Stomach (tissue), 9 donors: ENCODE measurements around the gene EPB41L2. TPM values are rescaled to one million over a fixed set of nuclear protein-coding genes. Genes with fewer than 3 reads are reported as not detected.
A peak's percentile ranks its signal among the peaks of the same experiment; 100 is the strongest.

Source experiments
- DNase-seq, 2 donors: peaks; one replicate each; pipeline versions ENCODE4 v3.0.0 to v3.0.0-alpha.2; 2013 to 2019
- H3K27ac ChIP-seq, 5 donors: fragments of 200-600 bp in 4 of 5; sonication (generic) in 4 of 5; one replicate each; pipeline ENCODE4 v1.5.1; 2013 to 2019; ENCODE audit warnings: mild to moderate bottlenecking in 1 of 5, moderate library complexity in 1 of 5
- H3K27me3 ChIP-seq, 3 donors: fragments of 200-600 bp; sonication (generic); one replicate each; pipeline ENCODE4 v1.5.1; 2017 to 2019; ENCODE audit warnings: mixed run types in 1 of 3
- H3K36me3 ChIP-seq, 4 donors: fragments of 200-600 bp; sonication (generic); 1 replicate in 3 of 4; 2 replicates in 1 of 4; pipeline ENCODE4 v1.5.1; 2016 to 2019
- H3K4me1 ChIP-seq, 4 donors: fragments of 200-600 bp; sonication (generic); one replicate each; pipeline ENCODE4 v1.5.1; 2016 to 2019
- H3K4me3 ChIP-seq, 4 donors: fragments of 200-600 bp; sonication (generic) in 3 of 4; one replicate each; pipeline ENCODE4 v1.5.1; 2016 to 2019; ENCODE audit warnings: mild to moderate bottlenecking in 1 of 4
- H3K9me3 ChIP-seq, 4 donors: fragments of 200-600 bp; sonication (generic); one replicate each; pipeline ENCODE4 v1.5.1; 2016 to 2019
- CTCF ChIP-seq, 7 experiments: fragments of 450-650 bp in 4 of 7; fragments of 200-600 bp in 3 of 7; sonication (generic) in 3 of 7; IDR thresholded peaks; one replicate each; pipeline ENCODE4 v1.5.1; 2016 to 2019; ENCODE audit warnings: antibody characterized with exemption in 7 of 7, control low read depth in 2 of 7, mild to moderate bottlenecking in 1 of 7
- EP300 ChIP-seq: sonication (generic); formaldehyde crosslinking; IDR thresholded peaks from one replicate; pipeline ENCODE4 v1.6.1; 2017; ENCODE audit warnings: antibody characterized with exemption
- POLR2A ChIP-seq, 4 donors: fragments of 450-650 bp; IDR thresholded peaks; one replicate each; pipeline ENCODE4 v1.6.1; 2016; ENCODE audit warnings: antibody characterized with exemption in 4 of 4, control low read depth in 2 of 4, mild to moderate bottlenecking in 1 of 4, moderate library complexity in 1 of 4
- POLR2AphosphoS5 ChIP-seq, 3 donors: sonication (generic); formaldehyde crosslinking; IDR thresholded peaks; one replicate each; pipeline ENCODE4 v1.6.1; 2016; ENCODE audit warnings: antibody characterized with exemption in 3 of 3
- WGBS, 5 donors: extraction: QIAGEN DNeasy Blood & Tissue Kit in 3 of 5; methylation state at CpG; one replicate each; pipeline versions ENCODE4 v1.1.5 to v1.1.7; 2013 to 2018; 5-methylcytosine and 5-hydroxymethylcytosine counted together
- intact Hi-C: fragments of 100-400 bp; cut with DNase I; formaldehyde crosslinking; loops from one replicate; pipeline ENCODE4 v1.15.1; 2023; ENCODE audit warnings: low total_unique reads
- polyA plus RNA-seq, 3 donors: library from polyadenylated mRNA; stranded (reverse); fragments of 200-250 nt; gene quantifications; one replicate each; pipeline ENCODE4 v1.2.3, GENCODE V29; 2013
- total RNA-seq, 5 donors: library from RNA; depleted of rRNA; stranded (reverse); fragments of >200 nt; gene quantifications; one replicate each; pipeline versions ENCODE4 v1.1.0 to v1.2.3, GENCODE V29; 2014 to 2016
- donor health status: healthy with polysubstance abuse.
- donor health status: Bipolar disorder and iron deficiency.
- donor health status: healthy.

Gene EPB41L2
- total and polyA plus RNA-seq, 8 donors: 12.5 to 238 (median 30.2) TPM

GRCh38 chr6:131061041-131061750 is 1.8 kb downstream of the EPB41L2 start:
- 35 to 51% (median 45%) methylated on average over 9 of the region's 9 CpGs for WGBS, 5 donors
- intact Hi-C loops: no loop called here
- Histone ChIP-seq H3K4me1 (peaks cover 0 to 40% (median 15%) of the 10 kb centered on the region in 4 donors), H3K36me3 (no peaks in the 10 kb centered on the region), H3K27ac (peak overlapping the region in 4 of 5 donors; percentile 84 to 91 (median 87)), H3K27me3 (no peaks in the 10 kb centered on the region), H3K9me3 (peaks cover 0 to 1% (median 0%) of the 10 kb centered on the region in 4 donors), H3K4me3 (peak overlapping the region; percentile 79 to 99 (median 97))
- TF ChIP-seq POLR2AphosphoS5 (IDR thresholded peaks at IDR 0.05) (no peak), CTCF (IDR thresholded peaks at IDR 0.05) (no peak), POLR2A (IDR thresholded peaks at IDR 0.05) (no peak), EP300 (no peak)
- peak in 1 of 2 donors; percentile 42 for DNase-seq

GRCh38 chr6:131060311-131060710 is 2.7 kb downstream of the EPB41L2 start:
- Histone ChIP-seq H3K4me3 (no peak overlapping the region), H3K36me3 (no peaks in the 10 kb centered on the region), H3K9me3 (peaks cover under 1 to 10% (median 7%) of the 10 kb centered on the region in 4 donors), H3K27ac (peak overlapping the region in 2 of 5 donors; percentile 90 to 91), H3K4me1 (peaks cover 0 to 40% (median 15%) of the 10 kb centered on the region in 4 donors), H3K27me3 (no peaks in the 10 kb centered on the region)
- 55 to 66% (median 59%) methylated on average over 3 of the region's 3 CpGs for WGBS, 5 donors
- TF ChIP-seq POLR2A (IDR thresholded peaks at IDR 0.05) (no peak), CTCF (IDR thresholded peaks at IDR 0.05) (no peak), EP300 (no peak), POLR2AphosphoS5 (IDR thresholded peaks at IDR 0.05) (no peak)
- no peak for DNase-seq
- intact Hi-C loops: no loop called here

GRCh38 chr6:131059486-131059885 is 3.6 kb downstream of the EPB41L2 start:
- TF ChIP-seq POLR2AphosphoS5 (IDR thresholded peaks at IDR 0.05): no peak
- no peak for TF ChIP-seq EP300
- no peak for TF ChIP-seq CTCF (IDR thresholded peaks at IDR 0.05)
- no peak for TF ChIP-seq POLR2A (IDR thresholded peaks at IDR 0.05)
- WGBS, 5 donors: 71 to 84% (median 82%) methylated on average over 4 of the region's 4 CpGs
- H3K27ac ChIP-seq: peak overlapping the region in 1 of 5 donors; percentile 91
- peaks cover 0 to 40% (median 15%) of the 10 kb centered on the region in 4 donors for H3K4me1 ChIP-seq
- H3K9me3 ChIP-seq: peaks cover 9 to 18% (median 15%) of the 10 kb centered on the region in 4 donors
- intact Hi-C loops: no loop called here
- peak in 1 of 2 donors; percentile 11 for DNase-seq
- H3K27me3 ChIP-seq: no peaks in the 10 kb centered on the region
- no peak overlapping the region for H3K4me3 ChIP-seq
- peaks cover 0 to 6% (median under 1%) of the 10 kb centered on the region in 4 donors for H3K36me3 ChIP-seq

- Histone ChIP-seq H3K4me3 (no peak overlapping the region), H3K27ac (no peak overlapping the region), H3K27me3 (no peaks in the 10 kb centered on the region), H3K9me3 (peaks cover 21 to 31% (median 25%) of the 10 kb centered on the region in 4 donors), H3K36me3 (peaks cover 0 to 14% (median 6%) of the 10 kb centered on the region in 4 donors), H3K4me1 (peaks cover 0 to 30% (median 12%) of the 10 kb centered on the region in 4 donors)
- DNase-seq: no peak
- no peak for TF ChIP-seq POLR2A (IDR thresholded peaks at IDR 0.05)
- TF ChIP-seq CTCF (IDR thresholded peaks at IDR 0.05): no peak
- no peak for TF ChIP-seq EP300
- TF ChIP-seq POLR2AphosphoS5 (IDR thresholded peaks at IDR 0.05): no peak
- intact Hi-C loops: no loop called here
- WGBS, 5 donors: 47 to 63% (median 52%) methylated on average over 1 of the region's 1 CpG
Measured at GRCh38 chr6:131058236-131058635, 4.8 kb downstream of the EPB41L2 start.
